K562 (cell line): ENCODE data around the gene PTPRT.

Experiments used
- CBX3 ChIP-seq, 2 experiments: IDR thresholded peaks; 1 replicate in 1 of 2; 2 replicates in 1 of 2; pipeline ENCODE4 v1.6.1; 2012; ENCODE audit warnings: inconsistent platforms in 2 of 2, low read length in 2 of 2, borderline replicate concordance in 1 of 2, control low read depth in 1 of 2
- FOXK2 ChIP-seq, 2 experiments: fragments of 450-650 bp; IDR thresholded peaks in 1 of 2; conservative IDR thresholded peaks in 1 of 2; 2 replicates each; pipeline ENCODE4 v1.6.1; 2016; ENCODE audit warnings: low read depth in 2 of 2, mild to moderate bottlenecking in 1 of 2
- SP1 ChIP-seq: sonication (generic); formaldehyde crosslinking; IDR thresholded peaks from 2 replicates; pipeline ENCODE4 v1.8.1; 2022; ENCODE audit warnings: mild to moderate bottlenecking, missing genetic modification reagents
- SP2 ChIP-seq: IDR thresholded peaks from 2 replicates; pipeline ENCODE4 v1.6.1; 2011; ENCODE audit warnings: mild to moderate bottlenecking, low read depth, low read length, moderate library complexity; ENCODE audit not compliant: poor library complexity, severe bottlenecking; ENCODE audit errors: extremely low read depth
- SREBF2 ChIP-seq: sonication (generic); formaldehyde crosslinking; IDR thresholded peaks from 2 replicates; pipeline ENCODE4 v1.4.0; 2020; ENCODE audit warnings: mild to moderate bottlenecking, missing genetic modification reagents
- ZNF146 ChIP-seq: IDR thresholded peaks from one replicate; pipeline ENCODE4 v1.6.1; 2018; ENCODE audit warnings: missing compliant biosample characterization; ENCODE audit not compliant: unreplicated experiment
- ZNF274 ChIP-seq: IDR thresholded peaks from 2 replicates; pipeline ENCODE4 v1.6.1; 2011; ENCODE audit warnings: low read depth, mild to moderate bottlenecking, low read length, moderate library complexity, borderline replicate concordance
- ZNF282 ChIP-seq: sonication (generic); formaldehyde crosslinking; IDR thresholded peaks from 2 replicates; pipeline ENCODE4 v1.8.1; 2023; ENCODE audit warnings: missing genetic modification reagents

- no peak for TF ChIP-seq SP1 (CRISPR knock-in tag)
- no peak for TF ChIP-seq SP2
- TF ChIP-seq SREBF2: no peak
- TF ChIP-seq ZNF282 (CRISPR knock-in tag): no peak
- no peak for TF ChIP-seq CBX3 (IDR thresholded peaks at IDR 0.05; ENCODE audit: borderline replicate concordance in 1 of 2, low read length in 2 of 2)
- TF ChIP-seq ZNF146 (CRISPR knock-in tag): no peak
- TF ChIP-seq ZNF274: no peak
- TF ChIP-seq FOXK2 (conservative IDR thresholded peaks at IDR 0.05 in 1 of 2, IDR thresholded peaks at IDR 0.05 in 1 of 2; ENCODE audit: low read depth in 2 of 2): no peak
These were observed 353.4 kb downstream of the PTPRT start for GRCh38 chr20:42836339-42836738.
